Epidermal melanocyte (primary cell): ENCODE data around the gene KATNB1.
"Not testable (repeated sequence)": the region's sequence is repeated elsewhere in the genome, so short reads cannot be mapped to it uniquely, and the experiment has no call there.

Source experiments
- DNase-seq: peaks from one replicate; pipeline ENCODE4 v3.0.0; 2011; ENCODE audit warnings: low spot score; ENCODE audit not compliant: insufficient read length

KATNB1 gene

DNA sequence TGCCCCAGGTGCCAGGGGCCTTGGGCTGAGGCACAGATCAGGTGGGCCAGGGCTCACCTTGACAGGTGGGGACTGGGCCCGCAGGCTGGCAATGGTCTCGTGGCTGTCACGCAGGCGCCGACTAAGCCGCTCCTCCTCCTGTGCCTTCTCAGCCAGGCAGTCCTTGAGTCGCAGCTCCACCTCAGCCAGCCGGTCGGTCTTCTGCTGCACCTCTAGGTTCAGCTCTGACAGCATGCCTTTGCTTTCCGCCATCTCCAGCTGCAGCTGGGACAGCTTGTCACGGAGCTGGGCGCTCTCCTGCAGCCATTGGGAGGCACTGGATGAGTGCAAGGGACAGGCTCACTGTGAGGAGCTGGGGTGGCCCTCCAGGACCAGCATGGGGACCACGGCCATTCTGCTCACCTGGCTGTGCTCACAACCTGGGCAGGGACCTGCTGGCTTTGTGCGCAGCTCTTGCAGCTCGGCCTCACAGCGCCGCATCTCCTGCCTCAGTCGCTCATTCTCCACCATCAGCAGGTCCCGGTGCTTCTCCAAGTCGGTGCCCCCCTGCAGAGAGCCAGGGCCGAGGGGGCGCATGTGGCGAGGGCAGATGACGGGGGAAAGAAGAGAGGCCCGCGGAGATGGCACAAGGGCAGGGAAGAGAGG lies 35.7 kb downstream of the KATNB1 start:
- DNase-seq, result no peak

DNA sequence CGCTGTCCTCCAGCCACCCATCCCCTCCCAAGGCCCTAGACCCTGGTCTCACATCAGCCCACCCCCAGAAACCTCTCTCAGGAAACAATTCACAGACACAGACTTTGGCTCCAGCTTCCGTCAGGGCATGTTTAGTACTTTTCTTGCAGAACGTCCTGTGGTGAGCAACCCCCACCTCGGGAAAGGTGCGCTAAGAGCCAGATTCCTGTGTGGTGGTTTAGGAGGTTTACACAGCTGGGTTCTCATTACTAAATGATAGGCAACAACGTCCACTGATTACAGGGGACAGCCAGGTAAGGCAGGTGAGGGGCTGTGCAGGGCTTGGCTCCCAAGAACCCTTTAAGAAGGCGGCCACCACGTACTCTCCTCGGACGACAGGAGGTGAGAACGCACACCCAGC lies 37.4 kb downstream of the KATNB1 start:
- DNase-seq, result no peak

DNA sequence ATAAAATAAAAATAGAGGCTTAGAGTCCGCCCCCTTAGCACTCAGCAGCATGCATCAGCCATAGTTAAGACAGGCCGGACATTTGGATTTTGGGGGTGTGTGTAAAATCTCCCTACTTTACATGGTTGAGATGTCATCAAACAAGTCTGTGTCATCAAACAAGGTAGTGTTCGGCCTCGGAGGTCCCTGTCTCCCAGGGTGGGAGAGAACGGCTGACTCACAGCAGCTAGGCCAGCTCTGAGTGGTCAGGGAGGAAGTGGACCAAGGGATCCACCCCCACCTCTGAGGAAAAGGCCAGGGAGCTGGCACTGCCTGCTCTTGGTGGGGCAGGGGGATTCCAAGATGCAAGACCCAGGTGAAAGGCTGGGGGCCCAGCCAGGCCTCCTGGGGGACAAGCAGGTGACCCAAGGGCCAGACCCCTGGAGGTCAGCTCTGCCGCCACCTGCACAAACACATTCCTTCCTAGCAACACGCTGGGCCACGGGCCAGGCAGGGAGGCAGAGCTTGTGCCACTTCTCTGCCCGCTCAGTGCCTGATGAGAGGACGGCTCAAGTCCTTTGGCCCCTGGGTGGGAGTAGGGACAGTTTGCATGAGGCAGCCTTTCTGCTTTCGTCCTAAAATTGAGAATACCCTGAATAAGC lies 38.2 kb downstream of the KATNB1 start:
- no peak for DNase-seq

DNA sequence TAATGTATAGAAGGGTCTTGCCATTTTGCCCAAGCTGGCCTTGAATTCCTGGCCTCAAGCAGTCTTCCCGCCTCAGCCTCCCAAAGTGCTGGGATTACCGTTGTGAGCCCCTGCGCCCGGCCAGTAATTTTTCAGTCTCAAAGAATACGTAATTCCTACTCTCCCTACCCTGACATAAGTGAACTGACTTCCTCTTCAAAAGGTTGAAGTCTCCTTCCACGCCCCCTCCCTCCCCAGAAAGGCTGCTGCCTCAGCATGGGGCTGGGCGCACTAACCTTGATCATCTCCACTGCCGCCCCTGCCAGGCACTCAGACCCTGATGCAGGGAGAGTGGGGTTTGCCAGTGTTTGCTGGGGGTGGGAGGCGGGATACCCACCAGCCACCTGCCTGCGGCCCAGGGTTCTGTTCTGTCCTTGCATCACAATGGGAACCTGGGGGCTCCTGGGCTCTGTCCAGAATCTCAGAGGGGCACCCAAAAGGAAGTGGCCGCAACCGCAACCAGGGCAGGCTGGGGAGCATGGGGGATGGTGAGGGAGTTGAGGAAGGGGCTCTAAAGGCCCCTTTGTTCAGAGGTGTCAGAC lies 39.2 kb downstream of the KATNB1 start:
- DNase-seq, result no peak

DNA sequence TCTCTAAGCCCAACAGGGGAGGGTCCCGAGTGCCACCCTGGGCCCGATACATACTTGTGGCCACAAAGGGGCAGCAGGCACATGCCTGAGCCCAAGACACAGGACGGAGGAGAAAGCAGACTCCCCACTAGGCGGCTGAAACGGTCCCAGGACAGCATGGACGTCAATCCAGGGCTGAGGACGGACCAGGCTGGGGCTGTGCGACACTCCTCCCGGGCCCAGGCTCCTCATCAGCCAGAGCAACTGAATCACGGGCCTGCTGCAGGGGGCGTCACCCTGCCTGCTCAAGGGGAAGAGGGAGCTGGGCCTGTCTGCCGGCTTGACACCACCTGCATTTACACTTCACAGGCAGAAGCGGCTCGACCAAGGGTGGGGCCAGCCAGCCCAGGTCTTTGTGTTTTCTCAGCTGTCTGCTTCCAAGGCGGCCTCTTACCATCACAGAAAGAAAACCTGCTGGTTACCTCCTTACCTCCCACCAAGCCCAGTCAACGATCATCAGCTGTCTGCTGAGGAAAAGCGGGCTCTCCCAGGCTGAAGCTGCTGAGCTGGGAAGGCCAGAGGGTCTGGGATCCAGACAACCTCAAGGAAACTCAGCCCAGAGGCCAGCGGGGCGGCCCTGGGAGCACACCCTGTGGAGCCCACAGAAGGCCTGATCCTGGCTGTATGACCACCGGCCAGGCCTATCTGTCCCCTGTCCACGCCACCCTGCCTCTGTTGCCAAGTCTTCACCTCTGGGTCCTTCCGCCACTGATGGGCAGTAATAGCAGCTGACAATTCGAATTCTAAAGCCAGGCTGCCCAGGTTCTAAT lies 40.3 kb downstream of the KATNB1 start:
- no peak for DNase-seq

DNA sequence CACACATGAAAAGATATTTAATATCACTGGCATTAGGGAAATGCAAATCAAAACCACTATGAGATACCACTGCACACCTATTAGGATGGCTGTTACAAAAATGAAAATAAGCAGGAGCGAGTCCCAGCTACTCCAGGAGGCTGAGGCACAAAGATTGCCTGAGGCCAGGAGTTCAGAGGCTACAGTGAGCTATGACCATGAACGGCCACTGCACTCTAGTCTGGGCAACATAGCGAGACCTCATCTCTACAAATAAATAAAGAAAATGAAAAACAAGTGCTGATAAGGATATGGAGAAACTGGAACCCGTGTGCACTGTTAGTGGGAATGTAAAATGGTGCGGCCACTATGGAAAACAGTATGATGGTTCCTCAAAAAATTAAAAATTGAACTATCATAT lies 43.1 kb downstream of the KATNB1 start:
- DNase-seq, result no peak

DNA sequence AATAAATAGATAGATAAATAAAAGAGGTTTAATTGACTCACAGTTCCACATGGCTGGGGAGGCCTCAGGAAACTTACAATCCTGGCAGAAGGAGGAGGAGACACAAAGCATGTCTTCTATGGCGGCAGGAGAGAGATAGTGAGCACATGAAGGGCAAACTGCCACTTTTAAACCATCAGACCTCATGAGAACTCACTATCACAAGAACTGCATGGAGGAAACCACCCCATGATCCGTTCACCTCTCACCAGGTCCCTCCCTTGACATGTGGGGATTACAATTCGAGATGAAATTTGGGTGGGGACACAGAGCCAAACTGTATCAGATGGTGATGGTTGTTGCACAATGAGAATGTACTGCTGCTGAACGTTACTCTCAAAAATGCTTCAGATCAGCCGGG lies 44.3 kb downstream of the KATNB1 start:
- DNase-seq, result not testable (repeated sequence)

DNA sequence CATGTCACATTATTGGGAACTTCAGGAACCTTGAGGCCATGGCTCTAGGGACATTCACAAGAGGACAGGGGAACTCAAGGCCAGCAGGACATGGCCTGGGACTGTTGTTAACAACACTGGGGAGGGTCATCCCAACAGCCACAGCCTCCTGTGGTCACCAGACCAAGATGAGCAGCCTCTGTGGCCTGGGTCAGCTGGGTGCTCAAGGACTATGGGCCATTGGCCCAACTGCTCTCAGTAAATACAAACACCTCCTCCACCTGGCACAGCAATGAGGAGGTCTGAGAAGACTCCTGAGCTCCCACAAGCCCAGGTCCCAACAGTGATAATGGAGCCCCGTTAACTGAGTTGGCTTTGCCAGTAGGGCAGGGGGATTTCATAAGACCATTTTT lies 45.8 kb downstream of the KATNB1 start:
- DNase-seq, result no peak

DNA sequence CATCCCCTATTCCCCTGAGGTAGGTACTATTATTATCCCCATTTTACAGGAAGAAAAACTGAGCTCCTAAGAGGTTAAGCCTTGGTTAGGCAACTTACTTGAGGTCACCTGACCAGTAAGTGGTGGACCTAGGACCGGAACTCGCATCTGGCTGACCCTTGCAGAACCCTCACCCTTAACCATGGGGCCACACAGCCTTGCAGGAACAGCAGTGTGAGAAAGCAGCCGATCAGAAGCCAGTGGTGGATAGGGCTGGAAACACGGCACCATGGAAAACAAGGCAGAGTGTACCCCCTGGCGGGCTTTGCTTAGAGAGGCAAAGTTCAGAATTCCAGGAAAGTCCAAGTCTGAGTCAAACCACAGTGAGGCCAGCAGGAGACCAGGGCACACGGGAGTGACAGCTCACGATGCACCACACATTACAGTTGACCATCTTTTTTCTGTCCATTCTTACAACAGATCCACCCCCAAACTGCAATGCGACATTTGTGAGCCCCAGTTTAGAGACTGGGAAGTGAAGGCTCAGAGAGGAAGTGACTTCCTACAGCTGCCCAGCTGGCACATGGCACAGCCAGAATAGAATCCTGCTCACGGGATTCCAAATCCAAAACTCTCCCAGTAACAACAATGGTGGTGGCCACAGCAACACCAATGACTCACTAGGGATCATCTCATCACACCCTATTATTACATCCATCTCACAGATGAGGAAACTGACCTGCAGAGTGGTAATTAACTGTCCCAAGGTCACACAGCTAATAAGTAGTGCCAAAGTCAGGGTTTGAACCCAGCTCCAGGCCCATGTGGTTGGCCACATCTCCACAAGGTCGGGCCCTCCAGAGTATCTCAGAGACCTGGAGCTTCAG lies 46.4 kb downstream of the KATNB1 start:
- DNase-seq, result no peak

DNA sequence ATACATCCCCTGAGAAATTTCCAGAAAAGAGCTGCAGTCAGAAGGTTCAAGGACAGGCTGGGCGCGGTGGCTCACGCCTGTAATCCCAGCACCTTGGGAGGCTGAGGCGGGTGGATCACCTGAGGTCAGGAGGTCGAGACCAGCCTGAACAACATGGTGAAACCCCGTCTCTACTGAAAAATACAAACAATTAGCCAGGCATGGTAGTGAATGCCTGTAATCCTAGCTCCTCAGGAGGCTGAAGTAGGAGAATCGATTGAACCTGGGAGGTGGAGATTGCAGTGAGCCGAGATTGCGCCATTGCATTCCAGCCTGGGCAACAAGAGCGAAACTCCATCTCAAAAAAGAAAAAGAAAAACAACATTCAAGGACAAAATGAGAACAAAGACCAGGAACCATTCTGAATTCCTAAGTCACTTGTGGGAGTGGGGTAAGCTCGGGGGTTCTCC lies 47.1 kb downstream of the KATNB1 start:
- not testable (repeated sequence) for DNase-seq

DNA sequence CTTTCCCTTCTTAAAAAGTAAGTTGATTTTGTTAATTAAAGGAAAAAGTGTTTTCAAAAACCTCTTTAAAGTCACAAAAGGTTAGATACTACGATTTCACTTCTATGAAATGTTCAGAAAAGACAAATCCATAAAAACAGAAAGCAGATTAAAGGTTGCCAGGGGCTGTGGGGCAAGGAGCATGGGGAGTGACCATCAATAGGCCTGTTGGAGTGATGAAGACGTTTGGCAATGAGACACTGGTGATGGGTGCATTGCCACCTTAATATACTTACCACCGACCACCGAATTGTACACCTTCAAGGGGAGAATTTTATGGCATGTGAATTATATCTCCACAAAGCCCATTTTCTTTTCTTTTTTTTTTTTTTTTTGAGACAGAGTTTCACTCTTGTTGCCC lies 47.5 kb downstream of the KATNB1 start:
- DNase-seq, result no peak

DNA sequence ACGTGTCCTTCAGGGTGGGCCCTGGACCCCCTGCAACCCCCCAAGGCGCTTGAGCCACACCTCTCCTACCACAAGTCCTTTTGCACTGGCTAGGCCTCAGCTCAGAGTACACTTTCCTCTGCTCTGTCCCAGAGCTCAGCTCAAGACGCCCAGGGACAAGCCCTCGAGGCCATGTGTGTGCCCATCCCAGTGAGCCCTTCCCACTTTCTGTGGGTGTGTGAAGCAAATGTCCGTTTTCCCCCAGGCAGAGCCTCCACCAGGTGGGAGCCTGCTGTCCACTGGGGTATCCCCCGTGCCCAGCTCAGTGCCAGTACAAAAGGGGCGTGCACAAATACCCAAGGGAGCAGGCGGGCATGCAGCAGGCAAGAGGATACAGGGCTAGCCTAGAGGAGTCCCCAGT lies 48.3 kb downstream of the KATNB1 start:
- no peak for DNase-seq

DNA sequence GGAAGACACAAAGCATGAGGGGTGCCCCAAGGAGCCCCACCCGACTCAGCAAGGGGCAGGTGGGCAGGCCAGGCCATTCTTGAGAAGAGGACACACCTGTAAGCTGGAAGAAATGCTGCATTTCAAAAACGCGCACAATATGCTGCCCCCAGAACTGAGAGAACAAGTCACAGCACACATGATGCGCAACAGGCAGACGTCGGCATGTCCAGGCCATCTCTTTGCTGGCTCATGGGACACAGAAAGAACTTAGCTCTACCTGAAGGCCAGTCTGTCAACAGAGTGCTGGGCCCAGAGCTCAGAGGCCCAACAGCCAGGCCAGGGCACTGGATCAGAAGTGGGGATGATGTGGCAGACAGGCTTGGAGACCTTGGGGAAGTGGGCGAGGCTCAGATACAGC lies 48.8 kb downstream of the KATNB1 start:
- DNase-seq, result no peak

DNA sequence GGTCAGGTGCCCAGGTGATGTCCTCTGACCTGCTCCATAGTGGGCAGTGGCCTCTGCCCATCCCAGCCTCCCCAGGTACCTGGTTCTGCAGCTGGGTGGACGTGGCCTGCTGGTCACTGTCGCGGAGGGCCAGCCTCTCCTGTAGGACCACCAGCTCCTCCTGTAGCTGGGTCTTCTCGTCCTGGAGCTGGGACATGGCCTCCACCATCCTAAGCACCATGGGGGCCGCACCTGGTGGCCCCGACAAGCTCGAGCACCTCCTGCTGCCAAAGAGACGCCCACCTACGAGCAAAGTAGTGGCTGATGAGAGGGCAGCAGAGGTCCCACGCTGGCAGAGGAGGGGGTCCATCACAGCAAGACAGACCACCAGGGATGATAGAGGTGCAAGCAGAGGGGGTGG lies 49.8 kb downstream of the KATNB1 start:
- no peak for DNase-seq

DNA sequence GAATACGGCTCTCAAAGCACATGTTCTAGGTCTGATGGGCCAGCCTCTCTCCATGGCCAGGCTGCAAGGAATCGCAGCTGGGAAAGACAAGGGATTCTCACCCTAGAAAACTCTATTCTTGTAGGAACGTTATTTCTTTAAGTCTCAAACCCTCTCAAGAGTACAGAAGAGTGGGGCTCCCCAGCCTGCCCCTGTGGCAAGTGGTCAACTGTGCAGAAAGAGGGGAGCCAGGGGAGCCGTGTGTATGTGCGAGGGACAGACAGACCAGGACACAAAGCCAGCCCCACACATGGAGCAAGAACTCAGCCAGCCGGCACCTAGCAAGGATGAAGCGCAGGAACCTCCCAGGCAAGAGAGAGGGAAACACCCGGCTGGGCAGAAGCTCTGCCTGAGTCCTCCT lies 50.4 kb downstream of the KATNB1 start:
- DNase-seq, result no peak

DNA sequence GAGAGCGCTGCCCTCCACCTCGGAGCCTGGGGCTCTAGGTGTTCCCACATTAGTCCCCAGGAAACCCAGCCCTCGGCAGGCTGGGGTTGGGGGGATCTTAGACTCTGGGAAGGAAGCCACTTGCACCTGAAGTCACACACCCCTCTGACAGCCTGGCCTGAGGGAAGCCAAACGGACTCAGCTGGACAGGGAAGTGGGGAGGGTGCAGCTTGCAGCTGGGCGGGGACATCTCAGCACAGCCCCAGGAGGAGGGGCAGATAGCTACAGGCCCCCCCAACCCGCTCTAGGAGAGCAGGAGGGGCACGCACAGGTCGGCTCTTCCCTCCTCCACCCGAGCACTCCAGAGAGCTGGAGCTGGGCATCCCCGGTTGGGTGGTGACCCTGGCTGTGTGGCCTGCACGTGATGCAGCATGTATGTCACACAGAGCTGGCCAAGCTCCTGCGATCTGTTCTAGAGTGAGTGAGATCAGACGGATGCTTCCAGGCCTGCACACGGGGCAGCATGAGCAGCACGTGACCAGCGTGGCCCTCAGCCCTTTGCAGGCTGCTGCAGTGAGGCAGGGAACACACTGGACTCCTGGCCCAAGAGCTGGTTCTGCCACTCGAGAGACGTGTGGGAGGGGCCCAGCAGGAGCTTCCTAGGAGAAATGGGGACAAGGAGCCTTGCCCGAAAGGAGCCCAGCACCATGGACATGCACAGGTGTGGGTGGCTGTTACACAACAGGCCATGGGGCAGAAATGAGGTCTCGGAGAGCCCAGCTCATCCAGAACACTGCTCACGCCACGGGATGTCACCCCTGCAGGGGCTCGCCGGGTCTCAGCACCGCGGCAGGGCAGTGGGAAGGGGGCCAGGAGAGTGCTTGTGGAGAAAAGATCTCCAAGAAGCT lies 51.3 kb downstream of the KATNB1 start:
- DNase-seq, result no peak

DNA sequence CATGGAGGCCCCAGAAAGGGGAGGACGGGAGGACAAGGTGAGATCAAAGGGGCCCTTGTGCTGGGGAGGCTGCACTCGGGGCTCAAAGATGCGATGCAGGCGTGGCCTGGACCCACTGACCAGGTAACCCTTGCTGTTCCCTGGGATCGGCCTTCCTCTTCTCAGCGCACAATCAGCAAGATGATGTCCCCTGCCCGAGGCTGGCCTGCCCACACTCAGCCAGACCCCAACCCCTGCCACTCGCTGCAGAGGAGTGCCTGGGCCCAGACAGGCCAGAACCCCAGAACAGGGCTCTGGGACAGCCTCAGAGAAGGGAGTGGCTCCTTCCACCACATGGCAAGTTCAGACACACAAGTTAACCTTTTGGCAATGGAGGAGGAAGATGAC lies 51.9 kb downstream of the KATNB1 start:
- no peak for DNase-seq

DNA sequence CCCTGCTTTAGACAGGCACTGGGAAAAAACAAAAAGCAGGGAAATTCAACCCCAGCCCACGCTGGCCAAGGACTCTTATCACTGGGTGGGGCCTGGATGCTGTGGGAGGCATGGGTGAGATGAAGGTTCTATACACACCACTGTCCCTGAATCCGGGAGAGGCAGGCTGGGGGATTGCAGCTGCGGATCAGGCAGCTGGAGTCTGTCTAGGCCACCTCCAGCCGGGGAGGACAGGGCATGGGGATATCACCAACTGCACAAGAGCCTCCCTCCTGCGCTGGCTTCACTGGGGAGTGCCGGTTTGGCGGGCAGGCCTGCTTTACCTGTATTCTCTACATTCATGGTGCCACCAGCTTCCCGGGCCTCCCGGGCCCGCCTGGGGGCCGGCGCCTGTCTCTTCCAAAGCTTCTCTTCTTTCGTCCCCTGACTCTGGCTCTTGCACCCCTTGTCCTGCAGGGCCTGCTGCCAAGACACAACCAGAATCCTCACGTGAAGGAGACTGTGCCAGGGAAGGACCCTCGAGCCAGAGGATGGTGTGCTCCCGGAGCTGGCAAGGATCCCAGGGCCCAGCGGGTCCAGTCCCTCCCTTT lies 52.8 kb downstream of the KATNB1 start:
- DNase-seq, result no peak

DNA sequence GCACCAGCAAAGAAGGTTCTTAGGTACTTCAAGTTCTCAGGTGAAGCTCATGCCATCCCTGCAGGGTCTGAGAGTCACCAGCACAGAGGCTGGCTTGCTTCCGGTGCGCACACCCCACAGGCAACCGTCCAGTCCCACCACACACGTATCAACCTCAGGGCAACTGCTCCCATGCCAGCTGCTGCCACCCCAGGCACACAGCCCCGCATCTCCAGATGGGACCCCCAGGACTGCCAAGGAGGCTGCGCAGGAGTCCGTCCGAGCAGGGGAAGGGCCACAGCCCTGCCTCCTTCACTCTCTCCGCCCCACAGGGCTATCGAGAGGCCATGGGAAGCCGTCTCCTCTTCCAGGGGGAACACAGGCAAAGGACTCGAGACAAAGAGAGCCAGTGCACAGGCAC lies 53.4 kb downstream of the KATNB1 start:
- no peak for DNase-seq
